ENCODE measurements around the gene FN3KRP. TPM values are rescaled to one million over a fixed set of nuclear protein-coding genes. Genes with fewer than 3 reads are reported as not detected.

FN3KRP gene
- total and polyA plus RNA-seq, 2 of the 13 experiments (the other 11 are each of a cell fraction or from before 2014, with no cell fraction given): 22.4 to 28.2 TPM

DNA sequence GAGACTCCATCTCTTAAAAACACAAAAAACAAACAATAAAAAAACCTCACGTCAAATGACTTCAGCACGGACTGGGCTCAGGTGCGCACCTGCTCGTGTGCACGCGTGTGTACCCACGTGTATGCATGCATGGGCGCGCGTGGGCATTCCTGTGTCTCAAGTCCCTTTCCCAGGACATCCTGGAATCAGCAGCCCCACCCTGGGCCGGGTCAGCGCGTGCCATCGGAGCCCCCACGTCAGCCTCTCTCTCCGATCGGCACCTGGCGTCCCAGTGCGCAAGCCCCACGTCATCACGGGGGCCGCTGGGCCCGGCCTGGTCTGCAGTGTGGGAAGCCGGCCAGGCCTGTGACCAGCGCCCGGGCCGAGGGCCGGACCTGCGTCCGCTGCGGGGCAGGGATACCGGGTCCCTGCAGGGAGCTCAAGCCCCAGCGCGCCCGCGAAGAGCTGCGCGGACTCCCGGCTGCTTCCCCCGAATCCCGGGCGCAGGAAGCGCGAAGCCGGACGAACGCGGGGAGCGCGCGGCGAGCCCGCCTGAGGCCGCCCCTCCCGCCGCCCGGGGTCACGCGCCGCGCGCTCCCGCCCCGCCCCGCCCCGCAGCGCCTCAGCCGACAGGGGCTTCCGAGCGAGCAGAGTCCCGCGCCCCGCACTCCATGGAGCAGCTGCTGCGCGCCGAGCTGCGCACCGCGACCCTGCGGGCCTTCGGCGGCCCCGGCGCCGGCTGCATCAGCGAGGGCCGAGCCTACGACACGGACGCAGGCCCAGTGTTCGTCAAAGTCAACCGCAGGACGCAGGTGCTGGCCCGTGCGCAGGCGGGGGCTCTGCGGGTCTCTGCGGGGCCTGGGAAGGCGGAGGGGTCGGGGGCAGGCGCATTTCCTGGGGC lies 18.7 kb downstream of the FN3KRP start, which contains the start of gene FN3K:
FN3K (plus strand) TSS at position 629 of the 880 bp plus-strand sequence; CDS start at position 651, 22 bp downstream.
- in situ Hi-C loops (cut with HindIII; ENCODE audit: extremely low pct_ligation_motif_present, low pct_unique_long_range_greater_than_20kb): no loop called here
- Histone ChIP-seq H3K79me2 (ENCODE audit: insufficient read depth, low read length) (peaks cover 18% of the 10 kb centered on the region), H3K36me3 (replicated peaks in 1 of 2; ENCODE audit: control insufficient read depth in 1 of 2, insufficient read depth in 2 of 2, low read length in 2 of 2) (peaks cover 5 to 6% of the 10 kb centered on the region in 2 experiments; a peak in 4 of 5 replicates), H3K9me3 (ENCODE audit: low read length) (peaks cover 16% of the 10 kb centered on the region), H3K4me1 (ENCODE audit: insufficient read depth, low read length) (peaks cover 45% of the 10 kb centered on the region), H3K9ac (ENCODE audit: insufficient read depth, low read depth, low read length) (peak within 1 kb of the TSS; percentile 75), H4K20me1 (ENCODE audit: insufficient read depth, low read length) (no peaks in the 10 kb centered on the region), H3K27ac (ENCODE audit: extremely low read length, insufficient read depth, low read length) (peak within 1 kb of the TSS; percentile 60), H2AFZ (ENCODE audit: low read length) (no peak within 1 kb of the TSS), H3K27me3 (ENCODE audit: control insufficient read depth in 1 of 2, insufficient read depth in 2 of 2, low read length in 2 of 2) (no peaks in the 10 kb centered on the region), H3K4me2 (ENCODE audit: low read depth, low read length) (peak within 1 kb of the TSS; percentile 89), H3K4me3 (replicated peaks in 1 of 3; ENCODE audit: insufficient read depth in 1 of 3, low read depth in 2 of 3, low read length in 3 of 3) (peak within 1 kb of the TSS; percentile 70 to 87 (median 83))
- ChIA-PET CTCF (ENCODE audit: low intra/inter-chr PET ratio, low total read pairs) (no interaction called here), POLR2A (interaction anchor here (1.0 to 1.9 kb wide), 3 partner anchors 15 to 19 kb away, joined by 3 to 16 read pairs (median 6); partner anchors contain the start of gene FN3KRP)
- FAIRE-seq: no peak
- TSS peak; percentile 74 for BruUV-seq (replicated peaks)
- peak; percentile 48 for DNase-seq (ENCODE audit: low spot score)
- 70% methylated on average over 22 of the region's 101 CpGs for WGBS (ENCODE audit: low lambda C conversion rate)
- ATAC-seq: peak; percentile 46
- intact Hi-C loops (cut with micrococcal nuclease; ENCODE audit: unreplicated experiment): no loop called here
- TF ChIP-seq FOSL2 (CRISPR knock-in tag; IDR thresholded peaks at IDR 0.05) (no peak), ZNF607 (CRISPR knock-in tag; IDR thresholded peaks at IDR 0.05; ENCODE audit: borderline replicate concordance) (peak; percentile 26; the same call in 1 of the 2 replicates), RXRA (CRISPR knock-in tag; IDR thresholded peaks at IDR 0.05) (0 out of 2 replicates have a peak, but pooled peaks have one; percentile 45), NBN (conservative IDR thresholded peaks at IDR 0.05) (no peak), TMF1 (CRISPR knock-in tag; IDR thresholded peaks at IDR 0.05; ENCODE audit: low read depth) (peak; percentile 80), GZF1 (CRISPR knock-in tag; IDR thresholded peaks at IDR 0.05) (no peak), ETV6 (CRISPR knock-in tag; conservative IDR thresholded peaks at IDR 0.05) (0 out of 2 replicates have a peak, but pooled peaks have one; percentile 54)
- TF ChIP-seq, protein P1, sequence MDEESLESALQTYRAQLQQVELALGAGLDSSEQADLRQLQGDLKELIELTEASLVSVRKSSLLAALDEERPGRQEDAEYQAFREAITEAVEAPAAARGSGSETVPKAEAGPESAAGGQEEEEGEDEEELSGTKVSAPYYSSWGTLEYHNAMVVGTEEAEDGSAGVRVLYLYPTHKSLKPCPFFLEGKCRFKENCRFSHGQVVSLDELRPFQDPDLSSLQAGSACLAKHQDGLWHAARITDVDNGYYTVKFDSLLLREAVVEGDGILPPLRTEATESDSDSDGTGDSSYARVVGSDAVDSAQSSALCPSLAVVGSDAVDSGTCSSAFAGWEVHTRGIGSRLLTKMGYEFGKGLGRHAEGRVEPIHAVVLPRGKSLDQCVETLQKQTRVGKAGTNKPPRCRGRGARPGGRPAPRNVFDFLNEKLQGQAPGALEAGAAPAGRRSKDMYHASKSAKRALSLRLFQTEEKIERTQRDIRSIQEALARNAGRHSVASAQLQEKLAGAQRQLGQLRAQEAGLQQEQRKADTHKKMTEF (CRISPR knock-in tag; IDR thresholded peaks at IDR 0.05): peak; percentile 51; the same call in 1 of the 2 replicates
- TF ChIP-seq, protein P2, sequence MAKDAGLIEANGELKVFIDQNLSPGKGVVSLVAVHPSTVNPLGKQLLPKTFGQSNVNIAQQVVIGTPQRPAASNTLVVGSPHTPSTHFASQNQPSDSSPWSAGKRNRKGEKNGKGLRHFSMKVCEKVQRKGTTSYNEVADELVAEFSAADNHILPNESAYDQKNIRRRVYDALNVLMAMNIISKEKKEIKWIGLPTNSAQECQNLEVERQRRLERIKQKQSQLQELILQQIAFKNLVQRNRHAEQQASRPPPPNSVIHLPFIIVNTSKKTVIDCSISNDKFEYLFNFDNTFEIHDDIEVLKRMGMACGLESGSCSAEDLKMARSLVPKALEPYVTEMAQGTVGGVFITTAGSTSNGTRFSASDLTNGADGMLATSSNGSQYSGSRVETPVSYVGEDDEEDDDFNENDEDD (CRISPR knock-in tag; IDR thresholded peaks at IDR 0.05; ENCODE audit: borderline replicate concordance): peak; percentile 47; the same call in 1 of the 2 replicates
- TF ChIP-seq, protein P3, sequence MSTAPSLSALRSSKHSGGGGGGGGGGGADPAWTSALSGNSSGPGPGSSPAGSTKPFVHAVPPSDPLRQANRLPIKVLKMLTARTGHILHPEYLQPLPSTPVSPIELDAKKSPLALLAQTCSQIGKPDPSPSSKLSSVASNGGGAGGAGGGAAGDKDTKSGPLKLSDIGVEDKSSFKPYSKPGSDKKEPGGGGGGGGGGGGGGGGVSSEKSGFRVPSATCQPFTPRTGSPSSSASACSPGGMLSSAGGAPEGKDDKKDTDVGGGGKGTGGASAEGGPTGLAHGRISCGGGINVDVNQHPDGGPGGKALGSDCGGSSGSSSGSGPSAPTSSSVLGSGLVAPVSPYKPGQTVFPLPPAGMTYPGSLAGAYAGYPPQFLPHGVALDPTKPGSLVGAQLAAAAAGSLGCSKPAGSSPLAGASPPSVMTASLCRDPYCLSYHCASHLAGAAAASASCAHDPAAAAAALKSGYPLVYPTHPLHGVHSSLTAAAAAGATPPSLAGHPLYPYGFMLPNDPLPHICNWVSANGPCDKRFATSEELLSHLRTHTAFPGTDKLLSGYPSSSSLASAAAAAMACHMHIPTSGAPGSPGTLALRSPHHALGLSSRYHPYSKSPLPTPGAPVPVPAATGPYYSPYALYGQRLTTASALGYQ (CRISPR knock-in tag; IDR thresholded peaks at IDR 0.05): peak; percentile 63; the same call in 1 of the 2 replicates
- TF ChIP-seq, protein P4, sequence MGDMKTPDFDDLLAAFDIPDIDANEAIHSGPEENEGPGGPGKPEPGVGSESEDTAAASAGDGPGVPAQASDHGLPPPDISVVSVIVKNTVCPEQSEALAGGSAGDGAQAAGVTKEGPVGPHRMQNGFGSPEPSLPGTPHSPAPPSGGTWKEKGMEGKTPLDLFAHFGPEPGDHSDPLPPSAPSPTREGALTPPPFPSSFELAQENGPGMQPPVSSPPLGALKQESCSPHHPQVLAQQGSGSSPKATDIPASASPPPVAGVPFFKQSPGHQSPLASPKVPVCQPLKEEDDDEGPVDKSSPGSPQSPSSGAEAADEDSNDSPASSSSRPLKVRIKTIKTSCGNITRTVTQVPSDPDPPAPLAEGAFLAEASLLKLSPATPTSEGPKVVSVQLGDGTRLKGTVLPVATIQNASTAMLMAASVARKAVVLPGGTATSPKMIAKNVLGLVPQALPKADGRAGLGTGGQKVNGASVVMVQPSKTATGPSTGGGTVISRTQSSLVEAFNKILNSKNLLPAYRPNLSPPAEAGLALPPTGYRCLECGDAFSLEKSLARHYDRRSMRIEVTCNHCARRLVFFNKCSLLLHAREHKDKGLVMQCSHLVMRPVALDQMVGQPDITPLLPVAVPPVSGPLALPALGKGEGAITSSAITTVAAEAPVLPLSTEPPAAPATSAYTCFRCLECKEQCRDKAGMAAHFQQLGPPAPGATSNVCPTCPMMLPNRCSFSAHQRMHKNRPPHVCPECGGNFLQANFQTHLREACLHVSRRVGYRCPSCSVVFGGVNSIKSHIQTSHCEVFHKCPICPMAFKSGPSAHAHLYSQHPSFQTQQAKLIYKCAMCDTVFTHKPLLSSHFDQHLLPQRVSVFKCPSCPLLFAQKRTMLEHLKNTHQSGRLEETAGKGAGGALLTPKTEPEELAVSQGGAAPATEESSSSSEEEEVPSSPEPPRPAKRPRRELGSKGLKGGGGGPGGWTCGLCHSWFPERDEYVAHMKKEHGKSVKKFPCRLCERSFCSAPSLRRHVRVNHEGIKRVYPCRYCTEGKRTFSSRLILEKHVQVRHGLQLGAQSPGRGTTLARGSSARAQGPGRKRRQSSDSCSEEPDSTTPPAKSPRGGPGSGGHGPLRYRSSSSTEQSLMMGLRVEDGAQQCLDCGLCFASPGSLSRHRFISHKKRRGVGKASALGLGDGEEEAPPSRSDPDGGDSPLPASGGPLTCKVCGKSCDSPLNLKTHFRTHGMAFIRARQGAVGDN (CRISPR knock-in tag; IDR thresholded peaks at IDR 0.05): peak; percentile 80
- TF ChIP-seq, protein P5, sequence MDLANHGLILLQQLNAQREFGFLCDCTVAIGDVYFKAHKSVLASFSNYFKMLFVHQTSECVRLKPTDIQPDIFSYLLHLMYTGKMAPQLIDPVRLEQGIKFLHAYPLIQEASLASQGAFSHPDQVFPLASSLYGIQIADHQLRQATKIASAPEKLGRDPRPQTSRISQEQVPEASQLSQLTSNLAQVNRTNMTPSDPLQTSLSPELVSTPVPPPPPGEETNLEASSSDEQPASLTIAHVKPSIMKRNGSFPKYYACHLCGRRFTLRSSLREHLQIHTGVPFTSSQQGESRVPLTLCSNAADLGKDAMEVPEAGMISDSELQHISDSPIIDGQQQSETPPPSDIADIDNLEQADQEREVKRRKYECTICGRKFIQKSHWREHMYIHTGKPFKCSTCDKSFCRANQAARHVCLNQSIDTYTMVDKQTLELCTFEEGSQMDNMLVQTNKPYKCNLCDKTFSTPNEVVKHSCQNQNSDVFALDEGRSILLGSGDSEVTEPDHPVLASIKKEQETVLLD (CRISPR knock-in tag; IDR thresholded peaks at IDR 0.05; ENCODE audit: low read depth): 0 out of 2 replicates have a peak, but pooled peaks have one; percentile 5
